Uterus (tissue), 2 donors: ENCODE data around the gene BRMS1L.

Experiments used
- POLR2A ChIP-seq, 2 donors: fragments of 450-650 bp; IDR thresholded peaks; one replicate each; pipeline ENCODE4 v1.6.1; 2016; ENCODE audit warnings: antibody characterized with exemption in 2 of 2, mild to moderate bottlenecking in 1 of 2, moderate library complexity in 1 of 2
- TF ChIP-seq, protein P1 (sequence below), 4 experiments: fragments of 200-600 bp in 2 of 4; fragments of 450-650 bp in 2 of 4; sonication (generic) in 2 of 4; IDR thresholded peaks; one replicate each; pipeline ENCODE4 v1.5.1; 2016 to 2019; ENCODE audit warnings: antibody characterized with exemption in 4 of 4, mild to moderate bottlenecking in 2 of 4, moderate library complexity in 1 of 4

- TF ChIP-seq, protein P1, sequence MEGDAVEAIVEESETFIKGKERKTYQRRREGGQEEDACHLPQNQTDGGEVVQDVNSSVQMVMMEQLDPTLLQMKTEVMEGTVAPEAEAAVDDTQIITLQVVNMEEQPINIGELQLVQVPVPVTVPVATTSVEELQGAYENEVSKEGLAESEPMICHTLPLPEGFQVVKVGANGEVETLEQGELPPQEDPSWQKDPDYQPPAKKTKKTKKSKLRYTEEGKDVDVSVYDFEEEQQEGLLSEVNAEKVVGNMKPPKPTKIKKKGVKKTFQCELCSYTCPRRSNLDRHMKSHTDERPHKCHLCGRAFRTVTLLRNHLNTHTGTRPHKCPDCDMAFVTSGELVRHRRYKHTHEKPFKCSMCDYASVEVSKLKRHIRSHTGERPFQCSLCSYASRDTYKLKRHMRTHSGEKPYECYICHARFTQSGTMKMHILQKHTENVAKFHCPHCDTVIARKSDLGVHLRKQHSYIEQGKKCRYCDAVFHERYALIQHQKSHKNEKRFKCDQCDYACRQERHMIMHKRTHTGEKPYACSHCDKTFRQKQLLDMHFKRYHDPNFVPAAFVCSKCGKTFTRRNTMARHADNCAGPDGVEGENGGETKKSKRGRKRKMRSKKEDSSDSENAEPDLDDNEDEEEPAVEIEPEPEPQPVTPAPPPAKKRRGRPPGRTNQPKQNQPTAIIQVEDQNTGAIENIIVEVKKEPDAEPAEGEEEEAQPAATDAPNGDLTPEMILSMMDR (IDR thresholded peaks at IDR 0.05): no peak
- TF ChIP-seq POLR2A (IDR thresholded peaks at IDR 0.05): no peak
These were observed 3.3 kb downstream of the BRMS1L start for GRCh38 chr14:35829449-35829848.
